Heart right ventricle (tissue), 16 donors: ENCODE data around the gene JAG1. TPM values are rescaled to one million over a fixed set of nuclear protein-coding genes. Genes with fewer than 3 reads are reported as not detected.

ENCODE experiments used
- ATAC-seq, 8 donors: fragments of 200-7000 bp; cut with Tn5 transposase; one replicate each; pipeline ENCODE4 v1.9.1; 2020; ENCODE audit warnings: mild to moderate bottlenecking in 8 of 8, moderate library complexity in 8 of 8, moderate number of reproducible peaks in 1 of 8
- DNase-seq, 2 donors: peaks; one replicate each; pipeline ENCODE4 v3.0.0-alpha.2; 2020
- H3K27ac ChIP-seq, 10 donors: fragments of 200-600 bp; sonication (generic) in 2 of 10; one replicate each; pipeline versions ENCODE4 v1.5.0 to v1.8.0; 2020 to 2022; ENCODE audit warnings: mild to moderate bottlenecking in 3 of 10
- H3K27me3 ChIP-seq, 7 donors: fragments of 200-600 bp; one replicate each; pipeline ENCODE4 v1.8.0; 2021 to 2022; ENCODE audit warnings: mild to moderate bottlenecking in 2 of 7
- H3K36me3 ChIP-seq, 9 donors: fragments of 200-600 bp; sonication (generic) in 1 of 9; one replicate each; pipeline versions ENCODE4 v1.5.0 to v1.8.0; 2020 to 2022; ENCODE audit warnings: mild to moderate bottlenecking in 2 of 9
- H3K4me1 ChIP-seq, 9 donors: fragments of 200-600 bp; sonication (generic) in 1 of 9; one replicate each; pipeline versions ENCODE4 v1.5.0 to v1.8.0; 2020 to 2022; ENCODE audit warnings: mild to moderate bottlenecking in 4 of 9
- H3K4me3 ChIP-seq, 10 donors: fragments of 200-600 bp; sonication (generic) in 2 of 10; one replicate each; pipeline versions ENCODE4 v1.5.0 to v1.8.0; 2020 to 2022; ENCODE audit warnings: mild to moderate bottlenecking in 7 of 10, moderate library complexity in 2 of 10
- H3K9me3 ChIP-seq, 11 donors: fragments of 200-600 bp in 10 of 11; sonication (generic) in 2 of 11; one replicate each; pipeline versions ENCODE4 v1.5.0 to v1.8.0; 2013 to 2022; ENCODE audit warnings: mild to moderate bottlenecking in 2 of 11, control low read depth in 1 of 11, moderate library complexity in 1 of 11
- WGBS, 2 donors: extraction: QIAGEN DNeasy Blood & Tissue Kit; methylation state at CpG; one replicate each; pipeline ENCODE4 v1.1.7; 2013; ENCODE audit warnings: inconsistent platforms in 1 of 2; 5-methylcytosine and 5-hydroxymethylcytosine counted together
- intact Hi-C, 10 donors: fragments of 100-400 bp; cut with DNase I; formaldehyde crosslinking; loops; one replicate each; pipeline versions ENCODE4 v1.11.1 to v1.14.2; 2022
- polyA plus RNA-seq, 2 donors: library from polyadenylated mRNA; stranded (reverse); fragments of 200-250 nt; gene quantifications; one replicate each; pipeline ENCODE4 v1.2.3, GENCODE V29; 2013
- total RNA-seq, 10 donors: library from RNA; stranded (reverse); fragmentation: NEBNext Ultra II Directional in 3 of 10; extraction: Animal tissue kit (Norgen Biotek cat#: 25700) in 3 of 10; gene quantifications; one replicate each; pipeline versions ENCODE4 v1.2.1 to v1.2.4, GENCODE V29; 2021 to 2023
- TF ChIP-seq, protein P1 (sequence below), 9 donors: fragments of 200-600 bp; sonication (generic) in 2 of 9; IDR thresholded peaks; one replicate each; pipeline versions ENCODE4 v1.5.0 to v1.8.0; 2021 to 2022; ENCODE audit warnings: antibody characterized with exemption in 9 of 9, mild to moderate bottlenecking in 5 of 9, moderate library complexity in 1 of 9
- donor health status: Arrhythmogenic right ventricular cardiomyopathy.
- donor health status: ischemic (EF 13 %, LVEDD 7.1; RV severe dilation, severe dysfunction).
- donor health status: healthy with polysubstance abuse.
- donor health status: DM: no; HTN: yes; CAD: no.
- donor health status: DM: no; HTN: no; CAD: no.
- donor health status: ischemic (EF 25% LVEDD 6.9; RV normal size, moderate dysfunction).
- donor health status: ischemic (EF 25% LVEDD 5.7; RV mildly dilated, moderate dysfunction).
- donor health status: healthy.
- donor health status: DM: yes; HTN: yes; CAD: no.
- donor health status: Ischemic cardiomyopathy.
- donor health status: ischemic (EF 35%, LVEDD 5.7; RV mildly dilated, moderate dysfunction).
- donor health status: nonischemic (EF 11% LVEDD 7.7; RV severe dilation, severe dysfunction).
- donor health status: DM: yes; HTN: yes; CAD: no.
- donor health status: PGD.
- donor health status: ischemic (EF 29% LVEDD 5.4; RV normal size, mild dysfunction).
- donor health status: nonischemic (EF 23%, LVEDD 6.1; RV moderate dilation, normal function).

Gene JAG1
- total and polyA plus RNA-seq, 12 donors = 11.1 to 38.2 (median 25.5) TPM

GRCh38 chr20:10675450-10675848 is 1.6 kb upstream of the JAG1 start:
- no peak for ATAC-seq
- intact Hi-C loops = loop anchor here in 9 of 10 donors (2.0 to 10.0 kb wide), 17 partner anchors 42 to 869 kb away; no protein-coding TSS in a partner anchor
- peaks cover 0 to 2% (median 0%) of the 10 kb centered on the region in 11 donors for H3K9me3 ChIP-seq
- peaks cover 0 to 23% (median 11%) of the 10 kb centered on the region in 9 donors for H3K4me1 ChIP-seq
- H3K27ac ChIP-seq = peak overlapping the region in 9 of 10 donors; percentile 94 to 100 (median 99)
- no peak for DNase-seq
- peak overlapping the region in 5 of 10 donors; percentile 79 to 98 (median 95) for H3K4me3 ChIP-seq
- H3K36me3 ChIP-seq = peaks cover 0 to 13% (median 0%) of the 10 kb centered on the region in 9 donors
- WGBS, 2 donors = 84 to 92% methylated on average over 4 of the region's 4 CpGs
- no peaks in the 10 kb centered on the region for H3K27me3 ChIP-seq
- TF ChIP-seq, protein P1, sequence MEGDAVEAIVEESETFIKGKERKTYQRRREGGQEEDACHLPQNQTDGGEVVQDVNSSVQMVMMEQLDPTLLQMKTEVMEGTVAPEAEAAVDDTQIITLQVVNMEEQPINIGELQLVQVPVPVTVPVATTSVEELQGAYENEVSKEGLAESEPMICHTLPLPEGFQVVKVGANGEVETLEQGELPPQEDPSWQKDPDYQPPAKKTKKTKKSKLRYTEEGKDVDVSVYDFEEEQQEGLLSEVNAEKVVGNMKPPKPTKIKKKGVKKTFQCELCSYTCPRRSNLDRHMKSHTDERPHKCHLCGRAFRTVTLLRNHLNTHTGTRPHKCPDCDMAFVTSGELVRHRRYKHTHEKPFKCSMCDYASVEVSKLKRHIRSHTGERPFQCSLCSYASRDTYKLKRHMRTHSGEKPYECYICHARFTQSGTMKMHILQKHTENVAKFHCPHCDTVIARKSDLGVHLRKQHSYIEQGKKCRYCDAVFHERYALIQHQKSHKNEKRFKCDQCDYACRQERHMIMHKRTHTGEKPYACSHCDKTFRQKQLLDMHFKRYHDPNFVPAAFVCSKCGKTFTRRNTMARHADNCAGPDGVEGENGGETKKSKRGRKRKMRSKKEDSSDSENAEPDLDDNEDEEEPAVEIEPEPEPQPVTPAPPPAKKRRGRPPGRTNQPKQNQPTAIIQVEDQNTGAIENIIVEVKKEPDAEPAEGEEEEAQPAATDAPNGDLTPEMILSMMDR (IDR thresholded peaks at IDR 0.05) = no peak

DNA sequence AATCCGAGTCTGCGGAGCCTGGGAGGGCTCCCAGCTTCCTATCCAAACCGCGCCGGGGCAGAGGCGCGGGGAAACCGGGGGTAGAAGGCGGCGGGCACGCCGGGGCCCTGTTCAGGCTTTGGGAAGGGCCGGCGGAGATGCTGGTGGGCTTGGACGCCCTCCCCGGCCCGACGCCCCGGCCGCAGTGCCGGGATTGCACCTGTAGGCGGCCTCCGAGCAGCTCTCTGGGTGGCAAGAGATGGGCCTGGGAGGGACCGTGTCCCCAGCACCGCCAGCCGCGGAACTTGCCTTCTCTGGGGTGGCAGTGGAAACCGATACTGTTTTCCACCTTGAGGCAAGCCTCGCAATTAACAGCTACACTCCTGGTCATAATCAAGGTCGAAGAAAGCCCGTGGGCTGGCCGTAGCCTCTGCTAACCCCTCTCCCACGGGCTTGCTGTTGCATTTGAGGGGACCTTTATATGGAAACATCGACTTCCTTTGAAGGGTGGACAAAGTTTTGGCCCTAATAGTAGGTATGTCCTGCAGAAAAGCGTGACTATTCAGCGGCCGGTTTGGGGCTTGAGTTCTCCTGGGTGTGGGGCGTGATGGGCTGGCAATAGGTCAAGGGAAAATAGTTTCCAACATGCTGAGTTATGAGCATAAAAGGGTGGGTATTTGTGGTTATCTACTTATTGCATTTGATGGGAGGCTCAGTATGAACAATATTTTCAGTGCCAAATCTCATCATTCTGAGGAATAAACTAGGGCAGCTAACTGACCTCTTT is 1.1 kb upstream of the JAG1 start:
- intact Hi-C loops = loop anchor here in 9 of 10 donors (1.0 to 10.0 kb wide), 23 partner anchors 42 to 870 kb away; partner anchors contain the start of gene SLX4IP (in 1 of the 9)
- peak overlapping the region; percentile 69 to 98 (median 87) for H3K4me3 ChIP-seq
- DNase-seq (peak; percentile 83), ATAC-seq (peak; percentile 45 to 74 (median 56))
- H3K36me3 ChIP-seq = peaks cover 0 to 13% (median 0%) of the 10 kb centered on the region in 9 donors
- TF ChIP-seq, protein P1 (IDR thresholded peaks at IDR 0.05) = peak; percentile 75 to 91 (median 84)
- peaks cover 0 to 26% (median 13%) of the 10 kb centered on the region in 9 donors for H3K4me1 ChIP-seq
- no peaks in the 10 kb centered on the region for H3K27me3 ChIP-seq
- H3K9me3 ChIP-seq = no peaks in the 10 kb centered on the region
- WGBS, 2 donors = 3 to 4% methylated on average over 32 to 38 of the region's 38 CpGs
- peak overlapping the region; percentile 89 to 100 (median 98) for H3K27ac ChIP-seq

DNA sequence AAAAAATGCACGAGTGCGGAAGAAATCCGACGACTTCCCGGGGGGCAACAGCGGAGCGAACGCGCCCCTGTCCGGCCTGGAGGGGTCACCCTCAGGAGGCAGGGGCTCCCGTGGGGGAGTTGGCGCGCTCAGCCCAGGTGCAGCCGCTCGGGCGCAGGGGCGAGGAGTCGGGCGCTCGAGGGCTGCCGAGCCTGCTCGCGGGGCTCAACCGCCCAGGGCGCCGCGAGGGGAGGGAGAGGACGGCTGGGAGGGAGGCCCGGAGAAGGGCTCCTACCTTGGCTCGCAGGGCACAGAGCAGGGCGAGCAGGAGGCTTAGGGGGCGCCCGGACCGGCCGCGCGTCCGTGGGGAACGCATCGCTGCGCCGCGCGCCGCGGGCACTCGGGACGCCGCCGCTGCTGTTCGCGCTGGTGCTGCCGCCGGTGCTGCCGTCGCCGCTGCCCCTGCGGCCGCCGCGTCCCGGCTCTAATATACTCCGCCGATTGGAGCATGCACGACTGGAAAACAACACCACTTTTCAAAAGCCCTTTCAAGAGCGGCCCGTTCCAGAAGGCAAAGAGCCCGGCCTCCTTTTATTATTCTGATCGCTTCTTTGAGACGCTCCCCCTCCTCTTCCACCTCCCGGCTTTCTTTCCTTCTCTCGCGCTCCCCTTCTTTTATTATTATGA is 490 bp downstream of the JAG1 start:
- DNase-seq (peak in 1 of 2 donors; percentile 42), ATAC-seq (peak in 1 of 8 donors; percentile 6)
- TF ChIP-seq, protein P1 (IDR thresholded peaks at IDR 0.05) = peak in 1 of 9 donors; percentile 15
- H3K27ac ChIP-seq = peak overlapping the region; percentile 89 to 100 (median 98)
- H3K36me3 ChIP-seq = peaks cover 0 to 23% (median 0%) of the 10 kb centered on the region in 9 donors
- peak overlapping the region; percentile 69 to 98 (median 87) for H3K4me3 ChIP-seq
- no peaks in the 10 kb centered on the region for H3K9me3 ChIP-seq
- intact Hi-C loops = loop anchor here in 8 of 10 donors (2.0 to 10.0 kb wide), 17 partner anchors 69 to 871 kb away; partner anchors contain the start of gene SLX4IP (in 1 of the 8)
- H3K27me3 ChIP-seq = no peaks in the 10 kb centered on the region
- WGBS, 2 donors = 0% methylated on average over 71 to 73 of the region's 73 CpGs
- H3K4me1 ChIP-seq = peaks cover 6 to 42% (median 26%) of the 10 kb centered on the region in 9 donors

GRCh38 chr20:10672624-10673127 is 1.1 kb downstream of the JAG1 start:
- H3K4me3 ChIP-seq = peak overlapping the region; percentile 69 to 98 (median 87)
- peaks cover 0 to 29% (median 0%) of the 10 kb centered on the region in 9 donors for H3K36me3 ChIP-seq
- peaks cover 7 to 48% (median 33%) of the 10 kb centered on the region in 9 donors for H3K4me1 ChIP-seq
- ATAC-seq (peak in 2 of 8 donors; percentile 6 to 8), DNase-seq (peak; percentile 58 to 65)
- 0% methylated on average over 46 to 47 of the region's 47 CpGs for WGBS, 2 donors
- intact Hi-C loops = loop anchor here in 8 of 10 donors (1.0 to 10.0 kb wide), 18 partner anchors 70 to 872 kb away; partner anchors contain the start of gene SLX4IP (in 1 of the 8)
- peak overlapping the region; percentile 89 to 100 (median 98) for H3K27ac ChIP-seq
- TF ChIP-seq, protein P1 (IDR thresholded peaks at IDR 0.05) = no peak
- no peaks in the 10 kb centered on the region for H3K9me3 ChIP-seq
- H3K27me3 ChIP-seq = no peaks in the 10 kb centered on the region
